HL-60/S4 treated with phorbol 12-myristate 13-acetate at 8.2 ng/mL for 4 days and 3 days (cell line): ENCODE data around the gene CDH15.
"Not testable (repeated sequence)": the region's sequence is repeated elsewhere in the genome, so short reads cannot be mapped to it uniquely, and the experiment has no call there.

Experiments
- in situ Hi-C: fragments of 300-500 bp; cut with MboI; formaldehyde crosslinking; loops from 2 replicates; pipeline ENCODE4 v1.15.0; 2022; ENCODE audit warnings: low sequenced_read_pairs

CDH15 gene

GRCh38 chr16:89185887-89186592 lies 14.5 kb downstream of the CDH15 start:
- in situ Hi-C loops: not testable (repeated sequence)

DNA sequence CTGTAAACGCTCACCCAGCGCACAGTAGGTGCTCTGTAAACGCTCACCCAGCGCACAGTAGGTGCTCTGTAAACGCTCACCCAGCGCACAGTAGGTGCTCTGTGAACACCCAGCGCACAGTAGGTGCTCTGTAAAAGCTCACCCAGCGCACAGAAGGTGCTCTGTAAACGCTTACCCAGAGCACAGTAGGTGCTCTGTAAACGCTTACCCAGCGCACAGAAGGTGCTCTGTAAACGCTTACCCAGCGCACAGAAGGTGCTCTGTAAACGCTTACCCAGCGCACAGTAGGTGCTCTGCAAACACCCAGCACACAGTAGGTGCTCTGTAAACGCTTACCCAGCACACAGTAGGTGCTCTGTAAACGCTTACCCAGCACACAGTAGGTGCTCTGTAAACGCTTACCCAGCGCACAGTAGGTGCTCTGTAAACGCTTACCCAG lies 15.1 kb downstream of the CDH15 start:
- in situ Hi-C loops: not testable (repeated sequence)

- in situ Hi-C loops: no loop called here
Measured at GRCh38 chr16:89187032-89187769, 15.7 kb downstream of the CDH15 start.

DNA sequence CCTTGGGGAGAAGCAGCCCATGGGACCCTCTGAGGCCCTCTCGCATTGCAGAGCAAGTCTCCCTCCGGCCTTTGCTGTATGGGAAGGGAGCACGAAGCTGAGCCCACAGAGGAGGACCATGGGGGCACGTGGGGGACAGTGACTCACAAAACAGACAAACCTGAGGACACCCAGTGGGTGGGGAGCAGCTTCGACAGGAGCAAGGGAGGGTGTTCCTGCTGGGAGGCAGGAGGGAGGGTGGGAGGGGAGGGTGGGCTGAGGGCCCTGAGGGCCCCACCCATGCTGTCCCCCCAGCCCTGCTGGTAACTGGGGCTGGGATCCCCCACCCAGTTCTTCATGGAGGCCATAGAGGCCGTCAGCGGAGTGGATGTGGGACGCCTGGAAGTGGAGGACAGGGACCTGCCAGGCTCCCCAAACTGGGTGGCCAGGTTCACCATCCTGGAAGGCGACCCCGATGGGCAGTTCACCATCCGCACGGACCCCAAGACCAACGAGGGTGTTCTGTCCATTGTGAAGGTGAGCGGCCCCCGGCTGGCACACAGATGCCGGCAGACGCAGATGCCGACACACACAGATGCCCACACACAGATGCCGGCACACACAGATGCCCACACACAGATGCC lies 16.3 kb downstream of the CDH15 start:
- in situ Hi-C loops: no loop called here

DNA sequence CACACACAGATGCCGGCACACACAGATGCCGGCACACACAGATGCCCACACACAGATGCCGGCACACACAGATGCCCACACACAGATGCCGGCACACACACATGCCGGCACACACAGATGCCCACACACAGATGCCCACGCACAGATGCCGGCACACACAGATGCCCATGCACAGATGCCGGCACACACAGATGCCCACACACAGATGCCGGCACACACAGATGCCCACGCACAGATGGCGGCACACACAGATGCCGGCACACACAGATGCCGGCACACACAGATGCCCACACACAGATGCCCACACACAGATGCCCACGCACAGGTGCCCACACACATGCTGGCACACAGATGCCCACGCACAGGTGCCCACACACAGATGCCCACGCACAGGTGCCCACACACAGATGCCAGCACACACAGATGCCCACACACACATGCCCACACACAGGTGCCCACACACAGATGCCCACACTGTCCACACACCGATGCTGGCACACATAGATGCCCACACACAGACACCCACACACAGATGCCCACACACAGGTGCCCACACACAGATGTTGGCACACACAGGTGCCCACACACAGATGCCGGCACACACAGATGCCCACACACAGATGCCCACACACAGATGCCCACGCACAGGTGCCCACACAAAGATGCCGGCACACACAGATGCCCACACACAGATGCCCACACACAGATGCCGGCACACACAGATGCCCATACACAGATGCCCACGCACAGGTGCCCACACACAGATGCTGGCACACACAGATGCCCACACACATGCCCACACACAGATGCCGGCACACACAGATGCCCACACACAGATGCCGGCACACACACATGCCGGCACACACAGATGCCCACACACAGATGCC lies 17.2 kb downstream of the CDH15 start:
- in situ Hi-C loops: not testable (repeated sequence)

GRCh38 chr16:89189358-89190025 lies 17.9 kb downstream of the CDH15 start:
- in situ Hi-C loops: no loop called here

DNA sequence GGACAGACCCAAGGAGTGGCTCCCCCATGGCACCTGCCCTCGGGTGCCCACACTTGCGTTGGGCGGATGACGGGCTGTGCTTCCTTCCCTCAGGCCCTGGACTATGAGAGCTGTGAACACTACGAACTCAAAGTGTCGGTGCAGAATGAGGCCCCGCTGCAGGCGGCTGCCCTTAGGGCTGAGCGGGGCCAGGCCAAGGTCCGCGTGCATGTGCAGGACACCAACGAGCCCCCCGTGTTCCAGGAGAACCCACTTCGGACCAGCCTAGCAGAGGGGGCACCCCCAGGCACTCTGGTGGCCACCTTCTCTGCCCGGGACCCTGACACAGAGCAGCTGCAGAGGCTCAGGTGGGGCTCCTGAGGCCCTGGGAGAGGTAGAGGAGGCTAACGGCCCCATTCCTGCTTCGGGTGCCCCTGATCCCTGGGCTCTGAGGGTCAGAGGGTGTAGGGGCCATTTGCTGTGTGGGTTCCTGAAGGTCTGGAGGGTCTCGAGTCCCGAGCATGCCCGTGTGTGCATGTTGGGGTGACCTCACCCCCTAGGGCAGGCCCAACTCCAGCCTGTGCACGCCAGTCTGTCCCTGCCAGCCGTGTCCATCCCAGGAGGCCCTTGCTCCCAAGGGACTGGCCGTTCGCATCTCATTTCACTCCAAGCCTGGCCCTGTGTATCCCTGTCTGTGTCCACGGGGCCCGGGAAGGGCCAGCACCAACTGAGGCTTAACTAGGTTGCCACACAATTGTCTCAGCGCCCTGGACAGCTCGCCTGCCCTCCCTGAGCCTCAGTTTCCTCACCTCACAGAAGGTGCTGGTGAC lies 18.8 kb downstream of the CDH15 start:
- in situ Hi-C loops: no loop called here

DNA sequence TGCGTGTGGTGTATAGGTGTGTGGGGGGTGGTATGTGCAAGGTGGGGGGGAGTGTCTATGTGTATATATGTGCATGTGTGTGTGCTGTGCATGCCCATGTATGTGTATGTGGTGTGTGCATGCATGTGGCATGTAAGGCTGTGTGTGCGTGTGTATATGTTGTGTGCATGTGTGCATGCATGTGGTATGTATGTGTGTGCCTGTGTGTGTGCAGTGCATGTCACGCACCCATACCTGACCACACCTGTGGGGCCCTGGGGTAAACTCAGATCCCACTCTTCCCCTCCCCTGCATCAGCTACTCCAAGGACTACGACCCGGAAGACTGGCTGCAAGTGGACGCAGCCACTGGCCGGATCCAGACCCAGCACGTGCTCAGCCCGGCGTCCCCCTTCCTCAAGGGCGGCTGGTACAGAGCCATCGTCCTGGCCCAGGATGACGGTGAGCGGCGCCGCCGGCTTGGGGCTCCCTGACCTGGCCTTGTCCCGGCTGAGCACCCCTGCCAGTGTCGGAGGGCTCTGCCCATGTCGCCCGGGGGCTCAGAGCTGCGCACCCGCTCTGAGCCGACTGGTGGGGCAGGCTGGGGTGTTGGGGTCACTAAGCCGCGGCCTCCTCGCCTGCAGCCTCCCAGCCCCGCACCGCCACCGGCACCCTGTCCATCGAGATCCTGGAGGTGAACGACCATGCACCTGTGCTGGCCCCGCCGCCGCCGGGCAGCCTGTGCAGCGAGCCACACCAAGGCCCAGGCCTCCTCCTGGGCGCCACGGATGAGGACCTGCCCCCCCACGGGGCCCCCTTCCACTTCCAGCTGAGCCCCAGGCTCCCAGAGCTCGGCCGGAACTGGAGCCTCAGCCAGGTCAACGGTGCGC lies 19.7 kb downstream of the CDH15 start:
- in situ Hi-C loops: no loop called here

GRCh38 chr16:89191901-89192185 lies 20.3 kb downstream of the CDH15 start:
- in situ Hi-C loops: no loop called here

GRCh38 chr16:89192186-89192955 lies 20.8 kb downstream of the CDH15 start:
- in situ Hi-C loops: not testable (repeated sequence)

DNA sequence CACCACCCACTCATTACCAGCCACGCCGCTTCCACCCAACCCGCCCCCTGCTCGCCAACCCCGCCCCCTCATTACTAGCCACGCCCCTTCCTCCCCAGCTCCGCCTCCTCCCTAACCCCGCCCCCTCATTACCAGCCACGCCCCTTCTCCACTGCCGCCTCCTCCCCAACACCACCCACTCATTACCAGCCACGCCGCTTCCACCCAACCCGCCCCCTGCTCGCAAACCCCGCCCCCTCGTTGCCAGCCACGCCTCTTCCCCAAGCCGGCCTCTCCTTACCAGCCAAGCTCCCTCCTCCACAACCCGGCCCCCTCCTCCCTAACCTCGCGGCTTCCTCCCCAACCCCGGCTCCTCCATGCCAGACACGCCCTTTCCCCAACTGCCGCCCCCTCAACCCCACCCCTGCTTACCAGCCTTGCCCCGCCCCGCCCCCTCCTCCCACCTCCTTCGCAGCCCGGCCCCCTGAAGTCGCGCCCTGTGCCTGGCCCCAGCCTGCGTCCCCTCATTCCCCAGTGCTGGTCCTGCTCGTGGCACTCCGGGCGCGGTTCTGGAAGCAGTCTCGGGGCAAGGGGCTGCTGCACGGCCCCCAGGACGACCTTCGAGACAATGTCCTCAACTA lies 21.5 kb downstream of the CDH15 start:
- in situ Hi-C loops: no loop called here

- in situ Hi-C loops: no loop called here
Measured at GRCh38 chr16:89193576-89194293, 22.2 kb downstream of the CDH15 start.

- in situ Hi-C loops: no loop called here
Measured at GRCh38 chr16:89194340-89195311, 23.1 kb downstream of the CDH15 start.

GRCh38 chr16:89195521-89196171 lies 24.1 kb downstream of the CDH15 start:
- in situ Hi-C loops: no loop called here

DNA sequence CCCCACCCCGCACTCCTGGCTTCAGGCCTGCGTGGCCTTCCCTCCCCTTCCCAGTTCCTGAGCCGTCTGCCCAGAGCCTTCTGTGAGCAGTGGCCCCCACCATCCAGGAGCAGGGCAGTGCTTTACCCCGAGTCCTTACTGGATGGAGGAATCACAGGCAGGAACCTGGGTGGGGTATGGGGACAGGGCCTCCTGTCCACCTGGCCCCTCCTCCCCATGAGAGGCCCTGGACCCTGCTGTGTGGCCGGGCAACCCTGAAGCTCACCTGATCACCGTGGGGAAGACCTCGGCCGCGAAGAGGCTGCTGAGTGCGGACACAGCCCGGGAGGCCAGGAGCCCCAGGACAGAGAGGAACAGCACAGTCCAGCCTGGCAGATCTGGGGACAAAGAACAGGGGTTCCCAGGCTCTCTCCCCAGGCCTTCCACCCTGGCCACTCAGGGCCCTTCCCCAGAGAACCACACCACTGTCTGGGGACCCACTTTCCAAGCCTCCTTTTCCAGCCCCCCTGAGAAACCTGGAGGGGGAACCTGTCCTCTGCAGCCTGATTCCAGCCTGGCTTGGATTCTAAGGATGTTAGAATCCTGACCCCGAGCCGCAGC lies 25.6 kb downstream of the CDH15 start:
- in situ Hi-C loops: no loop called here
